IPS-18a (cell line): Measurements from ENCODE around the gene CHN2.
"Not testable (repeated sequence)": the region's sequence is repeated elsewhere in the genome, so short reads cannot be mapped to it uniquely, and the experiment has no call there.

Experiments used
- H3K27ac ChIP-seq: one replicate; pipeline ENCODE4 v1.5.1; 2013; ENCODE audit warnings: low read length
- H3K27me3 ChIP-seq: one replicate; pipeline ENCODE4 v1.6.1; 2013; ENCODE audit warnings: mild to moderate bottlenecking, low read length; ENCODE audit not compliant: control insufficient read depth, insufficient read depth
- H3K36me3 ChIP-seq: one replicate; pipeline ENCODE4 v1.6.1; 2013; ENCODE audit warnings: low read depth, low read length; ENCODE audit not compliant: control insufficient read depth
- H3K4me1 ChIP-seq: one replicate; pipeline ENCODE4 v1.6.1; 2013; ENCODE audit warnings: low read depth, low read length; ENCODE audit not compliant: control insufficient read depth
- H3K4me3 ChIP-seq: one replicate; pipeline ENCODE4 v1.5.1; 2013; ENCODE audit warnings: low read length
- H3K9ac ChIP-seq: one replicate; pipeline ENCODE4 v1.6.1; 2013; ENCODE audit warnings: mild to moderate bottlenecking, low read length, moderate library complexity
- H3K9me3 ChIP-seq: one replicate; pipeline ENCODE4 v1.6.1; 2013; ENCODE audit warnings: low read depth, low read length; ENCODE audit not compliant: control insufficient read depth

The CHN2 gene

GRCh38 chr7:29208410-29209250 is 14.1 kb downstream of the CHN2 start:
- Histone ChIP-seq H3K27ac (no peak overlapping the region), H3K4me1 (peaks cover 12% of the 10 kb centered on the region), H3K9me3 (no peaks in the 10 kb centered on the region), H3K27me3 (peaks cover 11% of the 10 kb centered on the region), H3K4me3 (no peak overlapping the region), H3K9ac (no peak overlapping the region), H3K36me3 (no peaks in the 10 kb centered on the region)

- Histone ChIP-seq H3K4me3 (no peak overlapping the region), H3K4me1 (peaks cover 6% of the 10 kb centered on the region), H3K9ac (no peak overlapping the region), H3K27me3 (peaks cover 9% of the 10 kb centered on the region), H3K36me3 (no peaks in the 10 kb centered on the region), H3K9me3 (no peaks in the 10 kb centered on the region), H3K27ac (no peak overlapping the region)
Observed at GRCh38 chr7:29209745-29210144, 15.2 kb downstream of the CHN2 start.

- not testable (repeated sequence) for H3K36me3 ChIP-seq, H3K9me3 ChIP-seq, H3K4me3 ChIP-seq, H3K27ac ChIP-seq, H3K27me3 ChIP-seq, H3K9ac ChIP-seq
- H3K4me1 ChIP-seq = peaks cover 15% of the 10 kb centered on the region
Observed at GRCh38 chr7:29212736-29213135, 18.2 kb downstream of the CHN2 start.

- H3K9ac ChIP-seq = no peak overlapping the region
- H3K27me3 ChIP-seq = no peaks in the 10 kb centered on the region
- no peak overlapping the region for H3K27ac ChIP-seq
- H3K4me1 ChIP-seq = peaks cover 17% of the 10 kb centered on the region
- no peak overlapping the region for H3K4me3 ChIP-seq
- no peaks in the 10 kb centered on the region for H3K36me3 ChIP-seq
- no peaks in the 10 kb centered on the region for H3K9me3 ChIP-seq
Observed at GRCh38 chr7:29214056-29214455, 19.5 kb downstream of the CHN2 start.

- no peak overlapping the region for H3K4me3 ChIP-seq
- no peaks in the 10 kb centered on the region for H3K9me3 ChIP-seq
- no peaks in the 10 kb centered on the region for H3K36me3 ChIP-seq
- H3K4me1 ChIP-seq = peaks cover 17% of the 10 kb centered on the region
- no peaks in the 10 kb centered on the region for H3K27me3 ChIP-seq
- no peak overlapping the region for H3K27ac ChIP-seq
- no peak overlapping the region for H3K9ac ChIP-seq
Observed at GRCh38 chr7:29214816-29215215, 20.2 kb downstream of the CHN2 start.

GRCh38 chr7:29216128-29216527 is 21.6 kb downstream of the CHN2 start:
- no peak overlapping the region for H3K9ac ChIP-seq
- H3K27me3 ChIP-seq = no peaks in the 10 kb centered on the region
- no peak overlapping the region for H3K27ac ChIP-seq
- H3K9me3 ChIP-seq = no peaks in the 10 kb centered on the region
- peaks cover 17% of the 10 kb centered on the region for H3K4me1 ChIP-seq
- no peaks in the 10 kb centered on the region for H3K36me3 ChIP-seq
- no peak overlapping the region for H3K4me3 ChIP-seq

GRCh38 chr7:29217113-29217512 is 22.5 kb downstream of the CHN2 start:
- Histone ChIP-seq H3K4me3 (no peak overlapping the region), H3K9ac (no peak overlapping the region), H3K36me3 (no peaks in the 10 kb centered on the region), H3K4me1 (peaks cover 17% of the 10 kb centered on the region), H3K27me3 (no peaks in the 10 kb centered on the region), H3K27ac (no peak overlapping the region), H3K9me3 (no peaks in the 10 kb centered on the region)

GRCh38 chr7:29224726-29225125 is 30.2 kb downstream of the CHN2 start:
- no peak overlapping the region for H3K9ac ChIP-seq
- H3K27me3 ChIP-seq = no peaks in the 10 kb centered on the region
- H3K4me1 ChIP-seq = no peaks in the 10 kb centered on the region
- H3K9me3 ChIP-seq = no peaks in the 10 kb centered on the region
- no peaks in the 10 kb centered on the region for H3K36me3 ChIP-seq
- H3K4me3 ChIP-seq = no peak overlapping the region
- no peak overlapping the region for H3K27ac ChIP-seq

GRCh38 chr7:29228289-29229011 is 33.9 kb downstream of the CHN2 start:
- Histone ChIP-seq H3K9ac (no peak overlapping the region), H3K9me3 (no peaks in the 10 kb centered on the region), H3K4me1 (peaks cover 5% of the 10 kb centered on the region), H3K36me3 (no peaks in the 10 kb centered on the region), H3K27ac (no peak overlapping the region), H3K4me3 (no peak overlapping the region), H3K27me3 (no peaks in the 10 kb centered on the region)

- H3K4me1 ChIP-seq = peaks cover 5% of the 10 kb centered on the region
- H3K4me3 ChIP-seq = no peak overlapping the region
- H3K27me3 ChIP-seq = no peaks in the 10 kb centered on the region
- H3K36me3 ChIP-seq = no peaks in the 10 kb centered on the region
- no peak overlapping the region for H3K27ac ChIP-seq
- no peaks in the 10 kb centered on the region for H3K9me3 ChIP-seq
- H3K9ac ChIP-seq = no peak overlapping the region
Observed at GRCh38 chr7:29229066-29229465, 34.5 kb downstream of the CHN2 start.

GRCh38 chr7:29229946-29230345 is 35.4 kb downstream of the CHN2 start:
- no peaks in the 10 kb centered on the region for H3K9me3 ChIP-seq
- H3K27ac ChIP-seq = no peak overlapping the region
- H3K4me1 ChIP-seq = peaks cover 5% of the 10 kb centered on the region
- no peak overlapping the region for H3K9ac ChIP-seq
- no peak overlapping the region for H3K4me3 ChIP-seq
- no peaks in the 10 kb centered on the region for H3K27me3 ChIP-seq
- no peaks in the 10 kb centered on the region for H3K36me3 ChIP-seq
